ENCODE measurements around the gene UBFD1. TPM values are rescaled to one million over a fixed set of nuclear protein-coding genes. Genes with fewer than 3 reads are reported as not detected.
"Not testable (repeated sequence)": the region's sequence is repeated elsewhere in the genome, so short reads cannot be mapped to it uniquely, and the experiment has no call there.

The UBFD1 gene
- total RNA-seq, 4 donors from 2014 or later = 31.9 to 53.6 (median 45.4) TPM

- H3K27ac ChIP-seq = no peak overlapping the region
- H3K36me3 ChIP-seq = peaks cover 6 to 89% (median 17%) of the 10 kb centered on the region in 3 donors
- intact Hi-C loops (cut with DNase I) = no loop called here
- DNase-seq = no peak
- no peaks in the 10 kb centered on the region for H3K27me3 ChIP-seq
- TF ChIP-seq POLR2A (IDR thresholded peaks at IDR 0.05) (no peak), CTCF (IDR thresholded peaks at IDR 0.05) (no peak)
- H3K4me1 ChIP-seq = no peaks in the 10 kb centered on the region
- 85 to 86% methylated on average over 10 to 11 of the region's 11 CpGs for WGBS, 2 donors
- H3K4me3 ChIP-seq = no peak overlapping the region
- H3K9me3 ChIP-seq = no peaks in the 10 kb centered on the region
Measured at GRCh38 chr16:23539984-23540816, 17.3 kb upstream of the UBFD1 start.

- peaks cover 6 to 89% (median 16%) of the 10 kb centered on the region in 3 donors for H3K36me3 ChIP-seq
Measured at GRCh38 chr16:23540817-23541178, 16.7 kb upstream of the UBFD1 start.

GRCh38 chr16:23544436-23544835 is 13.1 kb upstream of the UBFD1 start:
- no peaks in the 10 kb centered on the region for H3K27me3 ChIP-seq
- intact Hi-C loops (cut with DNase I) = no loop called here
- DNase-seq = no peak
- H3K9me3 ChIP-seq = no peaks in the 10 kb centered on the region
- H3K4me1 ChIP-seq = no peaks in the 10 kb centered on the region
- peaks cover 11 to 100% (median 28%) of the 10 kb centered on the region in 3 donors for H3K36me3 ChIP-seq
- no peak overlapping the region for H3K4me3 ChIP-seq
- H3K27ac ChIP-seq = no peak overlapping the region
- 93 to 95% methylated on average over 9 to 10 of the region's 14 CpGs for WGBS, 2 donors
- TF ChIP-seq POLR2A (IDR thresholded peaks at IDR 0.05) (no peak), CTCF (IDR thresholded peaks at IDR 0.05) (no peak)

More at GRCh38 chr16:23540817-23541178, 16.7 kb upstream of the UBFD1 start:
- H3K27ac ChIP-seq; H3K27me3 ChIP-seq; H3K9me3 ChIP-seq; DNase-seq; intact Hi-C loops (cut with DNase I); H3K4me1 ChIP-seq; H3K4me3 ChIP-seq: not testable (repeated sequence)
- WGBS, 2 donors = 92 to 97% methylated on average over 3 of the region's 3 CpGs

- no peaks in the 10 kb centered on the region for H3K27me3 ChIP-seq
- 92 to 100% methylated on average over 5 of the region's 5 CpGs for WGBS, 2 donors
- TF ChIP-seq POLR2A (IDR thresholded peaks at IDR 0.05) = no peak
- TF ChIP-seq CTCF (IDR thresholded peaks at IDR 0.05) = no peak
- H3K36me3 ChIP-seq = peaks cover 22 to 87% (median 29%) of the 10 kb centered on the region in 3 donors
- H3K9me3 ChIP-seq = no peaks in the 10 kb centered on the region
- no peaks in the 10 kb centered on the region for H3K4me1 ChIP-seq
- no peak for DNase-seq
- H3K4me3 ChIP-seq = no peak overlapping the region
- intact Hi-C loops (cut with DNase I) = no loop called here
- no peak overlapping the region for H3K27ac ChIP-seq
Measured at GRCh38 chr16:23549938-23550337, 7.6 kb upstream of the UBFD1 start.

- H3K4me1 ChIP-seq = peaks cover 4 to 13% (median 9%) of the 10 kb centered on the region in 3 donors
- H3K27ac ChIP-seq = no peak overlapping the region
- TF ChIP-seq POLR2A (IDR thresholded peaks at IDR 0.05) = no peak
- no peak for TF ChIP-seq CTCF (IDR thresholded peaks at IDR 0.05)
- H3K36me3 ChIP-seq = peaks cover 22 to 65% (median 28%) of the 10 kb centered on the region in 3 donors
- no peak overlapping the region for H3K4me3 ChIP-seq
- DNase-seq = no peak
- no peaks in the 10 kb centered on the region for H3K27me3 ChIP-seq
- intact Hi-C loops (cut with DNase I) = no loop called here
- H3K9me3 ChIP-seq = no peaks in the 10 kb centered on the region
- 74 to 79% methylated on average over 4 to 6 of the region's 6 CpGs for WGBS, 2 donors
Measured at GRCh38 chr16:23552161-23552560, 5.4 kb upstream of the UBFD1 start.
